Mucosa of gallbladder (tissue), 1 donor: Measurements from ENCODE around the gene DDX43. TPM values are rescaled to one million over a fixed set of nuclear protein-coding genes. Genes with fewer than 3 reads are reported as not detected.
A peak's percentile ranks its signal among the peaks of the same experiment; 100 is the strongest.
"Not testable (repeated sequence)": the region's sequence is repeated elsewhere in the genome, so short reads cannot be mapped to it uniquely, and the experiment has no call there.

Experiments
- DNase-seq: peaks from one replicate; pipeline ENCODE4 v3.0.0-alpha.2; 2020; ENCODE audit warnings: low spot score
- total RNA-seq: library from RNA; stranded (reverse); gene quantifications from one replicate; pipeline ENCODE4 v1.2.1, GENCODE V29; 2021
- donor health status: DM: no; HTN: no; CAD: no.

DDX43 gene
- 1.6 TPM for total RNA-seq

GRCh38 chr6:73394577-73395354 lies at the start of gene DDX43:
Gene DDX43, plus strand, starts transcription at chr6:73394828. Its CDS starts 78 bp downstream, at chr6:73394906.
- DNase-seq: peak; percentile 49

GRCh38 chr6:73348550-73349204 lies 46.0 kb upstream of the DDX43 start:
- DNase-seq: no peak

- no peak for DNase-seq
Measured at GRCh38 chr6:73349311-73349710, 45.3 kb upstream of the DDX43 start.

GRCh38 chr6:73353636-73354593 lies 40.7 kb upstream of the DDX43 start, which contains the start of gene DPPA5:
Gene DPPA5, minus strand, starts transcription at chr6:73354276. Its CDS starts 51 bp downstream, at chr6:73354225.
- DNase-seq: no peak

- DNase-seq: no peak
Measured at GRCh38 chr6:73362358-73362757, 32.3 kb upstream of the DDX43 start, which contains the start of gene KHDC3L. Gene KHDC3L, plus strand, starts transcription at chr6:73362658. Its CDS starts 72 bp downstream, at chr6:73362730.

- no peak for DNase-seq
Measured at GRCh38 chr6:73362869-73363536, 31.6 kb upstream of the DDX43 start.

GRCh38 chr6:73363537-73363875 lies 31.1 kb upstream of the DDX43 start:
- DNase-seq: no peak

GRCh38 chr6:73364121-73364520 lies 30.5 kb upstream of the DDX43 start:
- no peak for DNase-seq

GRCh38 chr6:73364549-73364948 lies 30.1 kb upstream of the DDX43 start:
- DNase-seq: no peak

GRCh38 chr6:73367761-73368355 lies 26.8 kb upstream of the DDX43 start:
- DNase-seq: no peak

GRCh38 chr6:73368675-73369074 lies 26.0 kb upstream of the DDX43 start:
- DNase-seq: no peak

- no peak for DNase-seq
Measured at GRCh38 chr6:73369157-73369556, 25.5 kb upstream of the DDX43 start.

GRCh38 chr6:73369563-73369962 lies 25.1 kb upstream of the DDX43 start, which contains the start of gene OOEP:
Gene OOEP, minus strand, starts transcription at chr6:73369897. Its CDS starts 105 bp downstream, at chr6:73369792.
- no peak for DNase-seq

- DNase-seq: no peak
Measured at GRCh38 chr6:73371984-73372383, 22.6 kb upstream of the DDX43 start.

GRCh38 chr6:73372516-73372915 lies 22.1 kb upstream of the DDX43 start:
- DNase-seq: no peak

GRCh38 chr6:73375216-73375615 lies 19.4 kb upstream of the DDX43 start:
- no peak for DNase-seq

- DNase-seq: no peak
Measured at GRCh38 chr6:73377225-73377624, 17.4 kb upstream of the DDX43 start.

- not testable (repeated sequence) for DNase-seq
Measured at GRCh38 chr6:73381531-73381930, 13.1 kb upstream of the DDX43 start.

GRCh38 chr6:73382462-73383113 lies 12.0 kb upstream of the DDX43 start:
- no peak for DNase-seq

- no peak for DNase-seq
Measured at GRCh38 chr6:73388433-73388799, 6.2 kb upstream of the DDX43 start.
